ENCODE measurements around the gene RAI14.
"Not testable (repeated sequence)": the region's sequence is repeated elsewhere in the genome, so short reads cannot be mapped to it uniquely, and the experiment has no call there.

The RAI14 gene

GRCh38 chr5:34756781-34757624, 100.9 kb downstream of the RAI14 start:
- TF ChIP-seq ZNF274 (IDR thresholded peaks at IDR 0.05; ENCODE audit: low read depth, low read length), result no peak
- no peak overlapping the region for H3K4me3 ChIP-seq (ENCODE audit: low read length)

GRCh38 chr5:34758514-34758913, 102.4 kb downstream of the RAI14 start:
- H3K4me3 ChIP-seq (ENCODE audit: low read length), result no peak overlapping the region
- TF ChIP-seq ZNF274 (IDR thresholded peaks at IDR 0.05; ENCODE audit: low read depth, low read length), result no peak

GRCh38 chr5:34759213-34759612, 103.1 kb downstream of the RAI14 start:
- H3K4me3 ChIP-seq (ENCODE audit: low read length), result not testable (repeated sequence)

GRCh38 chr5:34765662-34766061, 109.5 kb downstream of the RAI14 start:
- TF ChIP-seq ZNF274 (IDR thresholded peaks at IDR 0.05; ENCODE audit: low read depth, low read length), result no peak
- H3K4me3 ChIP-seq (ENCODE audit: low read length), result no peak overlapping the region

- no peak for TF ChIP-seq ZNF274 (IDR thresholded peaks at IDR 0.05; ENCODE audit: low read depth, low read length)
- H3K4me3 ChIP-seq (ENCODE audit: low read length), result no peak overlapping the region
These were observed 111.1 kb downstream of the RAI14 start for GRCh38 chr5:34767180-34767579.

GRCh38 chr5:34770486-34770885, 114.4 kb downstream of the RAI14 start:
- TF ChIP-seq ZNF274 (IDR thresholded peaks at IDR 0.05; ENCODE audit: low read depth, low read length), result no peak
- H3K4me3 ChIP-seq (ENCODE audit: low read length), result no peak overlapping the region

- no peak overlapping the region for H3K4me3 ChIP-seq (ENCODE audit: low read length)
- TF ChIP-seq ZNF274 (IDR thresholded peaks at IDR 0.05; ENCODE audit: low read depth, low read length), result no peak
These were observed 114.9 kb downstream of the RAI14 start for GRCh38 chr5:34771076-34771475.

- H3K4me3 ChIP-seq (ENCODE audit: low read length), result no peak overlapping the region
- no peak for TF ChIP-seq ZNF274 (IDR thresholded peaks at IDR 0.05; ENCODE audit: low read depth, low read length)
These were observed 116.4 kb downstream of the RAI14 start for GRCh38 chr5:34772267-34773098.

- H3K4me3 ChIP-seq (ENCODE audit: low read length), result no peak overlapping the region
- no peak for TF ChIP-seq ZNF274 (IDR thresholded peaks at IDR 0.05; ENCODE audit: low read depth, low read length)
These were observed 118.0 kb downstream of the RAI14 start for GRCh38 chr5:34774139-34774538.

GRCh38 chr5:34774678-34775077, 118.5 kb downstream of the RAI14 start:
- not testable (repeated sequence) for H3K4me3 ChIP-seq (ENCODE audit: low read length)

- no peak for TF ChIP-seq ZNF274 (IDR thresholded peaks at IDR 0.05; ENCODE audit: low read depth, low read length)
- no peak overlapping the region for H3K4me3 ChIP-seq (ENCODE audit: low read length)
These were observed 119.8 kb downstream of the RAI14 start for GRCh38 chr5:34775886-34776285.

- TF ChIP-seq ZNF274 (IDR thresholded peaks at IDR 0.05; ENCODE audit: low read depth, low read length), result no peak
- H3K4me3 ChIP-seq (ENCODE audit: low read length), result no peak overlapping the region
These were observed 122.1 kb downstream of the RAI14 start for GRCh38 chr5:34778091-34778850.

- H3K4me3 ChIP-seq (ENCODE audit: low read length), result not testable (repeated sequence)
These were observed 127.8 kb downstream of the RAI14 start for GRCh38 chr5:34783892-34784291.

- no peak overlapping the region for H3K4me3 ChIP-seq (ENCODE audit: low read length)
- no peak for TF ChIP-seq ZNF274 (IDR thresholded peaks at IDR 0.05; ENCODE audit: low read depth, low read length)
These were observed 130.9 kb downstream of the RAI14 start for GRCh38 chr5:34787035-34787434.
